K562 (cell line): Measurements from ENCODE around the gene IL4I1. TPM values are rescaled to one million over a fixed set of nuclear protein-coding genes. Genes with fewer than 3 reads are reported as not detected.
A peak's percentile ranks its signal among the peaks of the same experiment; 100 is the strongest.

Source experiments
- CTCF ChIP-seq, 3 experiments: IDR thresholded peaks in 2 of 3; conservative IDR thresholded peaks in 1 of 3; 2 replicates each; pipeline ENCODE4 v1.5.1; 2011 to 2012; ENCODE audit warnings: low read length in 3 of 3, mild to moderate bottlenecking in 3 of 3, control low read depth in 2 of 3, improper control_type of control experiment in 1 of 3, inconsistent platforms in 1 of 3, low read depth in 1 of 3, mixed read lengths in 1 of 3, moderate library complexity in 1 of 3; ENCODE audit not compliant: insufficient read depth in 2 of 3
- DIDO1 ChIP-seq: fragments of 450-650 bp; IDR thresholded peaks from 2 replicates; pipeline ENCODE4 v1.6.1; 2016; ENCODE audit warnings: low read depth, missing biosample characterization, missing genetic modification characterization
- E2F8 ChIP-seq: fragments of 450-650 bp; IDR thresholded peaks from 2 replicates; pipeline ENCODE4 v1.7.1; 2018; ENCODE audit warnings: mild to moderate bottlenecking, low read depth; ENCODE audit not compliant: partially characterized antibody
- EP300 ChIP-seq: IDR thresholded peaks from 2 replicates; pipeline ENCODE4 v1.6.1; 2012; ENCODE audit warnings: low read length, improper control_type of control experiment
- IRF2 ChIP-seq: sonication (generic); formaldehyde crosslinking; IDR thresholded peaks from 2 replicates; pipeline ENCODE4 v1.8.1; 2022; ENCODE audit warnings: mild to moderate bottlenecking, missing genetic modification reagents
- MAX ChIP-seq: sonication (generic); formaldehyde crosslinking; IDR thresholded peaks from 2 replicates; pipeline ENCODE4 v1.9.0; 2022; ENCODE audit warnings: mild to moderate bottlenecking, missing genetic modification reagents
- MYC ChIP-seq, 2 experiments: fragments of 250-450 bp in 1 of 2; sonication (Bioruptor Pico) in 1 of 2; IDR thresholded peaks; 2 replicates each; pipeline versions ENCODE4 v1.5.1 to v1.6.1; 2012 to 2021; ENCODE audit warnings: low read depth in 2 of 2, borderline replicate concordance in 1 of 2, improper control_type of control experiment in 1 of 2, low read length in 1 of 2, mild to moderate bottlenecking in 1 of 2, moderate library complexity in 1 of 2
- RREB1 ChIP-seq: fragments of 250-450 bp; sonication (Bioruptor Pico); IDR thresholded peaks from 2 replicates; pipeline ENCODE4 v1.4.0; 2020
- ZBTB9 ChIP-seq: fragments of 450-650 bp; formaldehyde crosslinking; IDR thresholded peaks from 2 replicates; pipeline ENCODE4 v1.4.0; 2020; ENCODE audit warnings: mild to moderate bottlenecking, moderate library complexity
- ZNF444 ChIP-seq: fragments of 250-450 bp; sonication (Bioruptor Pico); IDR thresholded peaks from 2 replicates; pipeline ENCODE4 v1.4.0; 2020; ENCODE audit warnings: mild to moderate bottlenecking, moderate library complexity
- ZNF740 ChIP-seq, 3 experiments: fragments of 200-800 bp in 1 of 3; sonication (Bioruptor generic) in 1 of 3; sonication (generic) in 1 of 3; formaldehyde crosslinking in 1 of 3; IDR thresholded peaks; 2 replicates each; pipeline versions ENCODE4 v1.6.1 to v1.8.0; 2016 to 2022; ENCODE audit warnings: mild to moderate bottlenecking in 2 of 3, missing compliant biosample characterization in 2 of 3, missing genetic modification characterization in 2 of 3, missing genetic modification reagents in 1 of 3
- polyA plus RNA-seq, 8 experiments: library from polyadenylated mRNA; depleted of rRNA in 4 of 8; stranded (reverse) in 5 of 8; unstranded in 3 of 8; fragments of >200 nt; fragmentation: Nextera tagmentation in 2 of 8; fragmentation: Illumina TruSeq in 1 of 8; extraction: Ambion mirVana in 2 of 8; extraction: Trizol in 1 of 8; gene quantifications; 2 replicates each; pipeline versions ENCODE4 v1.2.1 to v1.2.3, GENCODE V29; 2011 to 2014; ENCODE audit warnings: inconsistent platforms in 1 of 8, missing spikeins in 1 of 8
- total RNA-seq, 7 experiments: library from RNA; depleted of rRNA in 6 of 7; stranded (reverse); fragments of >200 nt in 6 of 7; fragmentation: Illumina TruSeq in 2 of 7; extraction: Trizol in 2 of 7; gene quantifications; 2 replicates each; pipeline versions ENCODE4 v1.2.1 to v1.2.3, GENCODE V29; 2011 to 2021; ENCODE audit warnings: low replicate concordance in 1 of 7

The IL4I1 gene
- total and polyA plus RNA-seq, 9 of the 15 experiments (the other 6 are each of a cell fraction or from before 2014, with no cell fraction given): 0.06 to 0.95 (median 0.43) TPM; not detected in 2

- peak; percentile 93 for TF ChIP-seq ZNF740 (CRISPR knock-in tag; IDR thresholded peaks at IDR 0.05)
- TF ChIP-seq ZNF740 (tag; IDR thresholded peaks at IDR 0.05): no peak
- peak; percentile 55; the same call in 1 of the 2 replicates for TF ChIP-seq RREB1 (CRISPR knock-in tag)
- TF ChIP-seq MYC (IDR thresholded peaks at IDR 0.05; ENCODE audit: low read depth, low read length): peak; percentile 100
- TF ChIP-seq MYC (CRISPR knock-in tag; IDR thresholded peaks at IDR 0.05; ENCODE audit: borderline replicate concordance, low read depth): peak; percentile 98
- TF ChIP-seq MAX (CRISPR knock-in tag): peak; percentile 100
- no peak for TF ChIP-seq ZNF444 (CRISPR knock-in tag)
- peak; percentile 46; the same call in 1 of the 2 replicates for TF ChIP-seq ZBTB9 (CRISPR knock-in tag)
- peak; percentile 89 to 94 (median 91) for TF ChIP-seq CTCF (IDR thresholded peaks at IDR 0.05 in 2 of 3, conservative IDR thresholded peaks at IDR 0.05 in 1 of 3; ENCODE audit: insufficient read depth in 2 of 3, low read depth in 1 of 3, low read length in 3 of 3)
- TF ChIP-seq IRF2: 0 out of 2 replicates have a peak, but pooled peaks have one; percentile 69
- peak; percentile 54 for TF ChIP-seq E2F8
- no peak for TF ChIP-seq DIDO1 (tag)
- TF ChIP-seq EP300: peak; percentile 34; the same call in 1 of the 2 replicates
These were observed 6.9 kb downstream of the IL4I1 start (continued) for GRCh38 chr19:49889687-49890348.
